Vagina (tissue), 2 donors: ENCODE measurements around the gene KANK3.

Experiments
- POLR2A ChIP-seq, 2 donors: fragments of 450-650 bp; IDR thresholded peaks; one replicate each; pipeline ENCODE4 v1.6.1; 2017; ENCODE audit warnings: antibody characterized with exemption in 2 of 2, mild to moderate bottlenecking in 2 of 2, moderate library complexity in 2 of 2
- TF ChIP-seq, protein P1 (sequence below), 3 experiments: fragments of 450-650 bp in 2 of 3; fragments of 200-600 bp in 1 of 3; sonication (generic) in 1 of 3; IDR thresholded peaks; one replicate each; pipeline ENCODE4 v1.5.1; 2017 to 2019; ENCODE audit warnings: antibody characterized with exemption in 3 of 3, mild to moderate bottlenecking in 2 of 3, moderate library complexity in 2 of 3

DNA sequence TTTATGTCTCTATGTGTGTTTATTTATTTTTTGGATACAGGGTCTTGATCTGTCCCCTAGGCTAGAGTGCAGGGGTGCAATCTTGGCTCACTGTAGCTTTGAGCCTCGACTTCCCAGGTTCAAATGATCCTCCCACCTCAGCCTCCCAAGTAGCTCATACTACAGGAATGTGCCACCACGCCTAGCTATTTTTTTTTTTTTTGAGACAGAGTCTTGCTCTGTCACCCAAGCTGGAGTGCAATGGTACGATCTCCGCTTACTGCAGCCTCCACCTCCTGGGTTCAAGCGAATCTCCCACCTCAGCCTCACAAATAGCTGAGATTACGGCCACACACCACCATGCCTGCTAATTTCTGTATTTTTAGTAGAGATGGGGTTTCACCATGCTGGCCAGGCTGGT lies 15.9 kb upstream of the KANK3 start:
- no peak for TF ChIP-seq POLR2A (IDR thresholded peaks at IDR 0.05)
- TF ChIP-seq, protein P1, sequence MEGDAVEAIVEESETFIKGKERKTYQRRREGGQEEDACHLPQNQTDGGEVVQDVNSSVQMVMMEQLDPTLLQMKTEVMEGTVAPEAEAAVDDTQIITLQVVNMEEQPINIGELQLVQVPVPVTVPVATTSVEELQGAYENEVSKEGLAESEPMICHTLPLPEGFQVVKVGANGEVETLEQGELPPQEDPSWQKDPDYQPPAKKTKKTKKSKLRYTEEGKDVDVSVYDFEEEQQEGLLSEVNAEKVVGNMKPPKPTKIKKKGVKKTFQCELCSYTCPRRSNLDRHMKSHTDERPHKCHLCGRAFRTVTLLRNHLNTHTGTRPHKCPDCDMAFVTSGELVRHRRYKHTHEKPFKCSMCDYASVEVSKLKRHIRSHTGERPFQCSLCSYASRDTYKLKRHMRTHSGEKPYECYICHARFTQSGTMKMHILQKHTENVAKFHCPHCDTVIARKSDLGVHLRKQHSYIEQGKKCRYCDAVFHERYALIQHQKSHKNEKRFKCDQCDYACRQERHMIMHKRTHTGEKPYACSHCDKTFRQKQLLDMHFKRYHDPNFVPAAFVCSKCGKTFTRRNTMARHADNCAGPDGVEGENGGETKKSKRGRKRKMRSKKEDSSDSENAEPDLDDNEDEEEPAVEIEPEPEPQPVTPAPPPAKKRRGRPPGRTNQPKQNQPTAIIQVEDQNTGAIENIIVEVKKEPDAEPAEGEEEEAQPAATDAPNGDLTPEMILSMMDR (IDR thresholded peaks at IDR 0.05): no peak
